Fibroblast of skin of right biceps (primary cell): ENCODE data around the gene DDOST.
A peak's percentile ranks its signal among the peaks of the same experiment; 100 is the strongest.
"Not testable (repeated sequence)": the region's sequence is repeated elsewhere in the genome, so short reads cannot be mapped to it uniquely, and the experiment has no call there.

Source experiments
- DNase-seq: peaks from one replicate; pipeline ENCODE4 v3.0.0-alpha.2; 2013

Gene DDOST

DNA sequence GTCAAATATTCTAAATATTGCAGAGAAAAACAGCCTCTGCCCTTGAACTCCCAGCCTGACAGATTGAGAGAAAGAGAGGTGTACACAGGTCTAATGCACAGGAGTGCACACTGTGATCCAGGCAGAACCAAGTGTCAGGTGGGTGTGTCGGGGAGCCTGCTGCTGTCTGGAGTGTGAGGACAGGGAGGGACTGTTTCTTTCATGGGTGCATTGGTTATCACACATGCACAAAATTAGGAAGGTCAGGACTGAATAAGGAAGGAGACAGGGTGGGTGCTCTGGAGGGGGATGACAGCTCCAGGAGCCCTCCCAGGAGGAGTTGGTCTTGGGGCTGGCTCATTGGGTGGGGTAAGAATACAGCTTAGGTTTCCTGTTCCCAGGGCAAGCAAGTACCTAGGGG is 41.2 kb downstream of the DDOST start:
- no peak for DNase-seq

GRCh38 chr1:20618550-20618949 is 42.6 kb downstream of the DDOST start:
- DNase-seq: no peak

DNA sequence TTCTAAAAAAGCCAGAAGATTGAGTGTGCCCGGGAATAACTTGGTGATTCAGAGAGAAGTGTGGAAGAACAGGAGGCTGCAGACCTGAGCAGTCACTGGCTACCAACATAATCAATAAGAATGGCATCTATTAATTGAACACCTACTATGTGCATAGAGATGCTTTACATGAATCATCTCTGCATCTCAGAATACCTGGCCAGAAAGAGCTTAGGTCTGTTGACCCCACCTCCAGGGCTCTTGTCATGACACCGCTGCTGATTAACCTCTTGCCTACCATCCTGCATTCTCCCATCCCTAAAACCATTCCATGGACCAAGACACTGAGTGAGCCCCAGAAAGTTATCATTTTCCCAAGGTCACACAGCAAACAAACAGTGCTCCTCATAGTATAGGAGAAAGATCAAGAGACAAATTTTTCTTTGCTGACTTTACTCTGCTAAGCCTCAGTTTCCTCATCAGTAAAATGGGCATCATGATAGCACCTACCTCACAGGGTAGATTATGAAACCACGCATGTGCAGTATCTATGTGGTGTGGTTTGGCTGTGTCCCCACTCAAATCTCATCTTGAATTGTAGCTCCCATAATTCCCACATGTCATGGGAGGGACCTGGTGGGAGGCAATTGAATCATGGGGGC is 44.2 kb downstream of the DDOST start:
- DNase-seq: no peak

DNA sequence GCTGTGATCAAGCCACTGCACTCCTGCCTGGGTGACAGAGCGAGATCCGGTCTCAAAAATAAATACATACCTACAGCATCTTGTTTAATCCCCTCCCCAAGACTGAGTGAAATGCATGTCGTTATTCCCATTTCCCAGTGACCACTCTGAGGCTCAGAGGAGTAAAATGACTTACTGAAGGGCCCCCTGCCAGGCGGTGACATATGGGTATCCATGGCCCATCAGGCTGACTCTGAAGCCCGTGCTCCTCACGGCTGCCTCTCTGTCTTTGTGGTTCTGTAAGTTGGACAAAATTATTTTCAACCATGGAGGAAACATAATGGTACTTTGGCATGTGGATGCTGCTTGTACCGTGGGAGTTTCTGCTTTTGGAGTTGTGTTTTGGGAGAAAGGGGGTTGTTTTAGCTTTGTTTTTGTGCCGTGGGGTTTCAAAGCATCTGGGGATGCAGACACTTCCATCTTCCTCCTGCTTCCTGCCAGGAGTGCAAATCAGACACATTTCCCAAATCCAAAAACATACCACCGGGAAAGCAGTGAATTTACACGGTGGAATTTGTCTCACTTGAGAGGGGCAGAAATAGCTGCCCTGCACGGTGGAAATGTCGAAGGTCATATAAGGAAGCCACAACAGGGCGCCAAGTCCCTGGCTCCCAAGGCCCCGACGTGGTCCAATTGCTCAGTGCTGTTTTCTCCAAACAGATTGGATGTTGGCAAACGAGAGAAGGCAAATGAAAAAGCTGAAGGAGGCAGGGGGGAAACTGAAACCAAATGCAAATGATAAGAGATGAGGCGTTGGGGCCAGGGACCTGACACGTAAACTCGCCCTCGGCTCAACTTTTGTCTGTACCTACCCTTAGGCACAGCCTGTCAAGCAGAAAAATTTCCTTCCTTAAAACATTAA is 45.0 kb downstream of the DDOST start:
- no peak for DNase-seq

GRCh38 chr1:20614131-20614579 is 47.0 kb downstream of the DDOST start:
- DNase-seq: no peak

DNA sequence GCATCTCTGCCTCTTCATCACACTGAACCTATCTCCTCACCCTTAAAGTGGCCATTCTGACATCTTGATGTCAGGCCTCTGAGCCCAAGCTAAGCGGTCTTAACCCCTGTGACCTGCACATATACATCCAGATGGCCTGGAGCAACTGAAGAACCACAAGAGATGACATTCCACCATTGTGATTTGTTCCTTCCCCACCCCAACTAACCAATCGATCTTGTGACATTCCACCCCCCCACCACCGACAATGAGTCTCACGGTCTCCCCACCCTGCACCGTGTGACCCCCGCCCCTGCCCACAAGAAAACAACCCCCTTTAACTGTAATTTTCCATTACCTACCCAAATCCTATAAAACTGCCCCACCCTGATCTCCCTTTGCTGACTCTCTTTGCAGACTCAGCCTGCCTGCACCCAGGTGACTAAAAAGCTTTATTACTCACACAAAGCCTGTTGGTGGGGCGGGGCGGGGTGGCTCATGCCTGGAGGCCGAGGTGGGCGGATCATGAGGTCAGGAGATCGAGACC is 48.9 kb downstream of the DDOST start:
- peak; percentile 19 for DNase-seq

- no peak for DNase-seq
These were observed 49.5 kb downstream of the DDOST start for GRCh38 chr1:20611652-20612051.

DNA sequence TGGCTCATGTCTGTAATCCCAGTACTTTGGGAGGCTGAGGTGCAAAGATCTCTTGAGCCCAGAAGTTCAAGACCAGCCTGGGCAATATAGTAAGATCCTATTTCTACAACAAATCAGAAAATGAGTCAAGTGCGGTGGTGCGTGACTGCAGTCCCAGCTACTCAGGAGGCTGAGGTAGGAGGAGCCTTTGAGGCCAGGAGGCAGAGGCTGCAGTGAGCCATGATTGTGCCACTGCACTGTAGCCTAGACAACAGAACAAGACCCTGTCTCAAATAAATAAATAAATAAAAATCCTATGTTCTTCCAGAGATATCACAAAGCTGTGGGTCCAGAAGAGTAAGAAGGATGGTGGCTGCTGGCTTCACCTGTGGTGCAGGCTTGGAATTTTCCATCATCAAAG is 50.2 kb downstream of the DDOST start:
- DNase-seq: no peak

GRCh38 chr1:20609541-20609940 is 51.6 kb downstream of the DDOST start:
- no peak for DNase-seq

DNA sequence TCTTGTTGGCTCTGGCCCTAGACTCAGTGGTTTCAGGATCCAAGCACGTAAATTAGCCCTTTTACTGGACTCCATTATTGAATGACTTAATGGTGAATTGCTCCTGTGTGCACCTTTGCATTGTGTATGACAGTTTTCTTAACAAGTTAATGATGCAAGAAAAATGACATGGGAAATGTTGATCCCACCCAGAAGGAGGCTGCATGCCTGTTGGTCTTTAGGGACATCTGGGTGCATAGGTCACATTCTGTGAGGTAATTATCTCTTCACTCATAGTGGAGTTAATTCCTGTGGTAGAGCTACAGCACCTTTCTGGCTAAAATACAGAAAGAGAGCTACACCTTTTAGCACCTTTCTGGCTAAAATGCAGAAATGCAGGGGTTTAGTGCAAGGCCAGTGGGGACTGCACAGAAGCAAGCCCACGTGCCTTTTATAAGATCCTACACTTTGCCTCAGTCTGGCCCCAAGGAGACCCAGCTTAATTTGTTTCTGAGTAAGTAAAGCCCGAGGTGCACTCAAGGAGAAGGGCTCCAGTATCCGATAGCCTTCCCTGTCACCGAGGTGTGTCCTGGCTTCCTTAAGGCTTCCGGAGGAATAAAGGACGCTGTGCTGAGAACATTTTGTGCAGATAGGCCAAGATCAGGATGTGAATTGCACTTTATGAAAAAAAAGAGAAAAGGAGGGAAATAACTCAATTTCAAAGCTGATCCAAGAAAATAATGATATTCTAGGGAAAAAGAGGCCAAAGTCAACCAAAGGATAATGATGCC is 54.2 kb downstream of the DDOST start:
- DNase-seq: not testable (repeated sequence)

DNA sequence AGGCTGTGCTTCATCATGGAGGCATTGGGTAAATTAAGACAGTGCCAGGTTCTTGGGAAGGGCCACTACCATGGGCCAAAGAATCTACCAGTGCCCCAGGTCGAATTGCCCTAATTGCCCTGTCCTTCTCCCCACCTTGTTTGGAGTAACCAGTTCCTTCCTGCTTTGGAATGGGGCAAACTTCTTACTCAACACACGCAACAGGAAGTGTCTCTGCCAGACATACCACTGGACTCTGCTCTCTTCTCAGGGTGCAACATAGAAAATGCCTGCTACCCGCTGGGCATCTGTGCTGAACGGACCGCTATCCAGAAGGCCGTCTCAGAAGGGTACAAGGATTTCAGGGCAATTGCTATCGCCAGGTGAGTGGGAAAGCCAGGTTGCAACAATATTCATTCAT is 56.5 kb downstream of the DDOST start:
- peak; percentile 28 for DNase-seq

DNA sequence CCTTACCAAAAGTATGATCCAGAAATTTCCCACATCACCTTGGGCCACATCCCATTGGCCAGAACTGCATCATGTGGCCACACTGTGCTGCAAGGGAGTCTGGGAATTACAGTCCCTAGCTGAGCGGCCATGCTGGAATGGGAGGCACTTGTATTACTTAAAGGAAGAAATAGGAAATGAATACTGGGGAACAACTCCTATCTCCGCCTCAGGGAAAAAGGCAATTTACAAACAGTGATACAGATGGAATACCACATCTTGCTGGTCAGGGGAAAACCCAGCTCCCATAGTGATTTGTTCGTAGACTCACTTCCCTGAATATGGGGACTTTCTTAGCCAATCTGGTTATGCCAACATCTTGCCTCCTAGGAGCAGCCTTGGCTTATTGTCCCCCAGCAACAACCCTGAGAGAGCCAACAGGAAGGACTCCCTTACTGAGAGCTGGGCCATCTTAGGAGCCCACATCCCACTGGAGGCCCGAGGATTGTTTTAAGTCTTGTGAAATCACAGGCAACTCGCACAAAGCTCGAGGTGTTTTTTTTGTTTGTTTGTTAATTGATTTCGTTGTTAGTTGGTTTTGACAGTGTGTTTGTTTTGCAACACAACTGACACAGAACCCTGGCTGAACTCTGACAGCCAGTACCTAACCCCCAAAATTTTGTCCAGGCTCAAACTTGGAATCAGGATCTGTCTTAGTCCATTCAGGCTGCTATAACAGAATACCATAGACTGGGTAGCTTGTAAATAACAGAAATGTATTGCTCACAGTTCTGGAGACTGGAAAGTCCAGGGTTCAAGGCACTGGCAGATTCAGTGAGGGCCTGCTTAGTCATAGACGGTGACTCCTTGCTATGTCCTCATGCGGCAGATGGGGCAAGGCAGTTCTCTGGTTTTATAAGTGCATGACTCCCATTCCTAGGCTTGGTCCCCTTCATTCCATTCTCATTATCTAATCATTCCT is 57.4 kb downstream of the DDOST start:
- DNase-seq: peak; percentile 97

- DNase-seq: peak; percentile 12
These were observed 58.2 kb downstream of the DDOST start for GRCh38 chr1:20602851-20603450.
